GM12891 (cell line): Measurements from ENCODE around the gene FBXW11.

Experiments
- PAX5 ChIP-seq: IDR thresholded peaks from 2 replicates; pipeline ENCODE4 v1.6.1; 2011; ENCODE audit warnings: low read length, moderate library complexity, mild to moderate bottlenecking; ENCODE audit not compliant: insufficient read depth, severe bottlenecking
- POLR2A ChIP-seq: IDR thresholded peaks from 2 replicates; pipeline ENCODE4 v1.6.1; 2011; ENCODE audit warnings: low read depth, low read length, control low read depth
- POLR2AphosphoS5 ChIP-seq: IDR thresholded peaks from 2 replicates; pipeline ENCODE4 v1.6.1; 2011; ENCODE audit warnings: low read depth, low read length, control low read depth
- POU2F2 ChIP-seq: IDR thresholded peaks from 2 replicates; pipeline ENCODE4 v1.6.1; 2011; ENCODE audit warnings: low read depth, mild to moderate bottlenecking, control low read depth, low read length, moderate library complexity
- SPI1 ChIP-seq: IDR thresholded peaks from 2 replicates; pipeline ENCODE4 v1.6.1; 2011; ENCODE audit warnings: low read depth, low read length, control low read depth
- TAF1 ChIP-seq: IDR thresholded peaks from 2 replicates; pipeline ENCODE4 v1.6.1; 2011; ENCODE audit warnings: low read depth, low read length, control low read depth

- TF ChIP-seq POLR2A (no peak), POLR2AphosphoS5 (no peak), TAF1 (no peak), PAX5 (no peak), POU2F2 (no peak), SPI1 (peak; percentile 64)
These were observed 21.6 kb downstream of the FBXW11 start for GRCh38 chr5:171984748-171985419.
